B cell (primary cell): Measurements from ENCODE around the gene PWWP3B.

Source experiments
- CTCF ChIP-seq: fragments of 200-600 bp; IDR thresholded peaks from one replicate; pipeline ENCODE4 v1.8.0; 2022; ENCODE audit warnings: antibody characterized with exemption, mild to moderate bottlenecking
- EZH2 ChIP-seq: IDR thresholded peaks from 2 replicates; pipeline ENCODE4 v1.6.1; 2012; ENCODE audit warnings: borderline replicate concordance, low read depth, mild to moderate bottlenecking, moderate library complexity, low read length; ENCODE audit not compliant: insufficient read depth, poor library complexity, severe bottlenecking

GRCh38 chrX:106208154-106208553 is 40.0 kb downstream of the PWWP3B start:
- TF ChIP-seq CTCF, result no peak
- no peak for TF ChIP-seq EZH2
